GM18507 (cell line): ENCODE results near the gene IGSF9.

Experiments
- DNase-seq: peaks from one replicate; pipeline ENCODE4 v3.0.0; 2011; ENCODE audit warnings: low read depth; ENCODE audit not compliant: insufficient read length; ENCODE audit errors: extremely low spot score
- FAIRE-seq: peaks from 2 replicates; lab custom pipeline; 2011; peaks lifted over from hg19 to GRCh38; lab: Jason Lieb, UNC

IGSF9 gene

GRCh38 chr1:159884296-159884695 lies 61.1 kb downstream of the IGSF9 start:
- DNase-seq (no peak), FAIRE-seq (no peak)

GRCh38 chr1:159883134-159883533 lies 62.3 kb downstream of the IGSF9 start:
- no peak for FAIRE-seq

GRCh38 chr1:159882527-159882862 lies 62.9 kb downstream of the IGSF9 start:
- DNase-seq, result no peak

More at GRCh38 chr1:159883134-159883533, 62.3 kb downstream of the IGSF9 start:
- DNase-seq, result no peak

GRCh38 chr1:159881622-159882526 lies 63.5 kb downstream of the IGSF9 start:
- FAIRE-seq, result no peak
- no peak for DNase-seq

More at GRCh38 chr1:159882527-159882862, 62.9 kb downstream of the IGSF9 start:
- no peak for FAIRE-seq

- DNase-seq, result no peak
- no peak for FAIRE-seq
Measured at GRCh38 chr1:159880430-159880829, 65.0 kb downstream of the IGSF9 start.

GRCh38 chr1:159879977-159880376 lies 65.4 kb downstream of the IGSF9 start:
- DNase-seq (no peak), FAIRE-seq (no peak)

GRCh38 chr1:159879136-159879535 lies 66.3 kb downstream of the IGSF9 start:
- no peak for DNase-seq
- FAIRE-seq, result no peak

GRCh38 chr1:159877695-159878444 lies 67.5 kb downstream of the IGSF9 start:
- FAIRE-seq (no peak), DNase-seq (no peak)
